Breast epithelium (tissue), 4 donors: Measurements from ENCODE around the gene DNAI7. TPM values are rescaled to one million over a fixed set of nuclear protein-coding genes. Genes with fewer than 3 reads are reported as not detected.

Experiments
- DNase-seq, 2 donors: peaks; one replicate each; pipeline ENCODE4 v3.0.0-alpha.2; 2019; ENCODE audit warnings: low spot score in 2 of 2
- H3K27ac ChIP-seq, 2 donors: fragments of 200-600 bp; sonication (generic) in 1 of 2; one replicate each; pipeline ENCODE4 v1.5.1; 2016 to 2019; ENCODE audit warnings: mild to moderate bottlenecking in 1 of 2
- H3K27me3 ChIP-seq, 2 donors: fragments of 200-600 bp; sonication (generic) in 1 of 2; one replicate each; pipeline versions ENCODE4 v1.5.1 to v1.6.0; 2017 to 2019; ENCODE audit warnings: control low read depth in 1 of 2, mild to moderate bottlenecking in 1 of 2
- H3K36me3 ChIP-seq: fragments of 200-600 bp; one replicate; pipeline ENCODE4 v1.5.1; 2019
- H3K4me1 ChIP-seq, 2 donors: fragments of 200-600 bp; sonication (generic); one replicate each; pipeline ENCODE4 v1.5.1; 2016 to 2019; ENCODE audit warnings: control low read depth in 1 of 2
- H3K4me3 ChIP-seq, 3 donors: fragments of 200-600 bp; sonication (generic); 1 replicate in 2 of 3; 2 replicates in 1 of 3; pipeline ENCODE4 v1.5.1; 2016 to 2019; ENCODE audit warnings: mild to moderate bottlenecking in 3 of 3, moderate library complexity in 2 of 3
- H3K9me3 ChIP-seq, 2 donors: fragments of 200-600 bp; sonication (generic) in 1 of 2; one replicate each; pipeline ENCODE4 v1.5.1; 2016 to 2019; ENCODE audit warnings: control low read depth in 1 of 2
- CTCF ChIP-seq, 3 donors: fragments of 450-650 bp; IDR thresholded peaks; one replicate each; pipeline ENCODE4 v1.5.1; 2016 to 2017; ENCODE audit warnings: antibody characterized with exemption in 3 of 3, mild to moderate bottlenecking in 3 of 3, moderate library complexity in 3 of 3
- POLR2A ChIP-seq: fragments of 450-650 bp; IDR thresholded peaks from one replicate; pipeline ENCODE4 v1.6.1; 2016; ENCODE audit warnings: antibody characterized with exemption, mild to moderate bottlenecking, moderate library complexity
- POLR2AphosphoS5 ChIP-seq, 3 donors: sonication (generic); formaldehyde crosslinking; IDR thresholded peaks; one replicate each; pipeline ENCODE4 v1.6.1; 2017; ENCODE audit warnings: antibody characterized with exemption in 3 of 3
- intact Hi-C: fragments of 100-400 bp; cut with DNase I; formaldehyde crosslinking; loops from one replicate; pipeline ENCODE4 v1.15.1; 2023; ENCODE audit warnings: low total_unique reads
- total RNA-seq, 3 donors: library from RNA; depleted of rRNA; stranded (reverse); fragments of >200 nt; gene quantifications; one replicate each; pipeline ENCODE4 v1.1.0, GENCODE V29; 2016

The DNAI7 gene
- total RNA-seq, 3 donors from 2014 or later, result 1.1 to 4.2 (median 2.0) TPM

DNA sequence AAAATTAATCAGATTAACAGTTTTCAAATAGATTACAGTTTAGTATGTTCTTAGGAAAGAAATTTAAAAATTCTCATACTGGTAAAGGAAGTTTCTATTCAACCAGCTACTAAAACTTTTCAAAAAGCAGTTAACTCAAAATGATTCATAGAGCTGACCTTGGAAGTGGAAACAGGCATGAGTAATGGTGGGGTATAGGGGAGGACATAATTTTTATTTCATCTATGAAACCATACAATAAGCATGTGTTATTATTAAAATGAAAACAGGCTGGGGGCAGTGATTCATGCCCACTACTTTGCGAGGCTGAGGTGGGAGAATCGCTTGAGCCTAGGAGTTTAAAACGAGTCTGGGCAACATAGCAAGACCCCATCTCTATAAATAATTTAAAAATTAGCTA is 73.0 kb downstream of the DNAI7 start:
- no peak overlapping the region for H3K4me3 ChIP-seq
- H3K36me3 ChIP-seq, result no peaks in the 10 kb centered on the region
- DNase-seq, result no peak
- H3K27me3 ChIP-seq, result no peaks in the 10 kb centered on the region
- no peaks in the 10 kb centered on the region for H3K4me1 ChIP-seq
- H3K27ac ChIP-seq, result no peak overlapping the region
- TF ChIP-seq POLR2AphosphoS5 (IDR thresholded peaks at IDR 0.05) (no peak), POLR2A (no peak), CTCF (IDR thresholded peaks at IDR 0.05) (no peak)
- no peaks in the 10 kb centered on the region for H3K9me3 ChIP-seq
- intact Hi-C loops, result no loop called here

DNA sequence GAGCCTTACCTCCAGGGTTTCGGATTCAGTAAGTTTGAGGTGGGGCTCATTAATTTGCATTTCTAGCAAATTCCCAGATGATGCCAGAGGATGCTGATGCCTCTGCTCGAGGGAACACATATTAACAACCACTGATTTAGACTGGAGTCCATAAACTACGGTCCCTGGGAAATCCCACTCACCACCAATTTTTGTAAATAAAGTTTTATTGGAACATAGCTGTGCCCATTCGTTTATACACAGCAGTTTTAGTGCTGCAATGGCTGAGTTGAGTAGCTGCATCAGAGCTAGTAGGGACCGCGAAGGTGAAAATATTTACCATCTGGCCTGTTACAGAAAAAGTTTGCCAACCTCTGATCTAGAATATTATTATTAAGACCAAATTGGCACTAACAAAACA is 73.8 kb downstream of the DNAI7 start:
- no peak overlapping the region for H3K27ac ChIP-seq
- DNase-seq, result no peak
- no peaks in the 10 kb centered on the region for H3K27me3 ChIP-seq
- no peak overlapping the region for H3K4me3 ChIP-seq
- no peaks in the 10 kb centered on the region for H3K4me1 ChIP-seq
- intact Hi-C loops, result no loop called here
- TF ChIP-seq POLR2AphosphoS5 (IDR thresholded peaks at IDR 0.05) (no peak), CTCF (IDR thresholded peaks at IDR 0.05) (no peak), POLR2A (no peak)
- no peaks in the 10 kb centered on the region for H3K9me3 ChIP-seq
- no peaks in the 10 kb centered on the region for H3K36me3 ChIP-seq

- no peak for DNase-seq
- Histone ChIP-seq H3K4me3 (no peak overlapping the region), H3K4me1 (no peaks in the 10 kb centered on the region), H3K27ac (no peak overlapping the region), H3K27me3 (no peaks in the 10 kb centered on the region), H3K9me3 (no peaks in the 10 kb centered on the region), H3K36me3 (no peaks in the 10 kb centered on the region)
- TF ChIP-seq POLR2A (no peak), CTCF (IDR thresholded peaks at IDR 0.05) (no peak), POLR2AphosphoS5 (IDR thresholded peaks at IDR 0.05) (no peak)
- intact Hi-C loops, result no loop called here
Measured at GRCh38 chr12:25119020-25119419, 75.9 kb downstream of the DNAI7 start.

- no peak for DNase-seq
- Histone ChIP-seq H3K27ac (no peak overlapping the region), H3K4me3 (no peak overlapping the region), H3K4me1 (no peaks in the 10 kb centered on the region), H3K36me3 (no peaks in the 10 kb centered on the region), H3K27me3 (no peaks in the 10 kb centered on the region), H3K9me3 (no peaks in the 10 kb centered on the region)
- intact Hi-C loops, result no loop called here
- TF ChIP-seq CTCF (IDR thresholded peaks at IDR 0.05) (no peak), POLR2A (no peak), POLR2AphosphoS5 (IDR thresholded peaks at IDR 0.05) (no peak)
Measured at GRCh38 chr12:25115677-25116076, 79.3 kb downstream of the DNAI7 start.

DNA sequence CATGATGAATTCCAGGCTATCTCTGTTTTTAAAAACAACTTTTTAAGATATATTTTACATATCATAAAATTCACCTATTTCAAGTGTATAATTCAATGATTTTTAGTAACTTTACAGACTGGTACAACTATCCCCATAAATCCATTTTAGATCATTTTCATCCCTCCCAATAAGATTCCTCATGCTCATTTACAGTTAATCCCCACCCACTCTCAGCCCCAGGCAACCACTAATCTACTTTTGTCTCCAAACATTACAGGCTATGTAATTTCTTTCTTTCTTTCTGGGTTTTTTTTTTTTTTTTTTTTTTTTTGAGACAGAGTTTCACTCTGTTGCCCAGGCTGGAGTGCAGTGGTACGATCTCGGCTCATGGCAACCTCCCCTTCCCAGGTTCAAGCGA is 81.3 kb downstream of the DNAI7 start:
- intact Hi-C loops, result no loop called here
- Histone ChIP-seq H3K4me1 (no peaks in the 10 kb centered on the region), H3K36me3 (no peaks in the 10 kb centered on the region), H3K27ac (no peak overlapping the region), H3K9me3 (no peaks in the 10 kb centered on the region), H3K27me3 (no peaks in the 10 kb centered on the region), H3K4me3 (no peak overlapping the region)
- no peak for DNase-seq
- TF ChIP-seq POLR2A, result no peak
- TF ChIP-seq CTCF (IDR thresholded peaks at IDR 0.05), result no peak
- TF ChIP-seq POLR2AphosphoS5 (IDR thresholded peaks at IDR 0.05), result no peak
